AG09319 (cell line): Measurements from ENCODE around the gene KLHL28.

ENCODE experiments used
- DNase-seq: peaks from one replicate; pipeline ENCODE4 v3.0.0-alpha.2; 2010; ENCODE audit warnings: low read depth; ENCODE audit errors: extremely low read depth
- CTCF ChIP-seq: IDR thresholded peaks from 2 replicates; pipeline ENCODE4 v1.5.1; 2011; ENCODE audit warnings: low read depth, mild to moderate bottlenecking, inconsistent platforms, low read length, moderate library complexity

The KLHL28 gene

GRCh38 chr14:44945264-44945663, 16.5 kb downstream of the KLHL28 start:
- peak; percentile 88 for DNase-seq
- no peak for TF ChIP-seq CTCF

GRCh38 chr14:44944107-44944506, 17.6 kb downstream of the KLHL28 start:
- no peak for DNase-seq
- TF ChIP-seq CTCF, result no peak

GRCh38 chr14:44942436-44942835, 19.3 kb downstream of the KLHL28 start:
- no peak for DNase-seq
- TF ChIP-seq CTCF, result no peak

- DNase-seq, result no peak
- no peak for TF ChIP-seq CTCF
Observed at GRCh38 chr14:44941591-44941990, 20.2 kb downstream of the KLHL28 start.

- no peak for DNase-seq
- TF ChIP-seq CTCF, result no peak
Observed at GRCh38 chr14:44940944-44941343, 20.8 kb downstream of the KLHL28 start.

GRCh38 chr14:44940211-44940610, 21.5 kb downstream of the KLHL28 start:
- TF ChIP-seq CTCF, result no peak
- no peak for DNase-seq

- DNase-seq, result no peak
- TF ChIP-seq CTCF, result no peak
Observed at GRCh38 chr14:44937547-44937946, 24.2 kb downstream of the KLHL28 start.
